ENCODE results near the gene IKZF2.

IKZF2 gene

DNA sequence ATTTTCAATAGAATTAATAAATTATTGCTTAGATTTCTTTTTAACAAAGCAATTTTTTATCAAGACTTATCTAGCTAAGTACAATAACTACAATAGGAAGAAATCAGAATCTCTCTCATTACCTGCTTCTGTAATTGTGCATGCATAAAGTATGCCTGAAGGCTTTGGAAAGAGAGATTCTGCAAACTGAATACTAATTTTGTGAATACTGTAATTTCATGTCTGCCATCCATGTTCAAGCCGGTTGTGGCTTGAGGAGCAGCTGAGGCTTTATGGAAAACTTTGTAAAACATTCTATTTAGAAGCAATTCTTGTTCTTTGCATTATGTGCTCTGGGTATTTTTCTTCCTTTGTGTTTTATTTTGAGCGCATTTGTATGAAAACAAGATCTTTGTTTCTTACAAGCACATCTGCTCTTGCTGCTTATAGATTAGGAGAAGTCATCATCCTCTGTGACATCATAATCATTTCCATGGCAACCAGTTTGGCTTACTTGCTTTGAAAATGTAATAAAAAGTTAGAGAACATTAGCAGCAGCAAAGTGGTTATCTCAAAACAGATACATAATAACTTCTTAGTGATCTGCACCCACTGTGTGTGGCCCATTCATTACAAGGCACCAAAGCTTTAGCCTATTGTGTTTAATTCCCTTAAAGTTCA, 16.0 kb upstream of the IKZF2 start:
- POLR2A ChIA-PET = no interaction called here
- CTCF ChIA-PET = no interaction called here
- DNase-seq (ENCODE audit: extremely low spot score) = no peak
- TF ChIP-seq LEF1 (IDR thresholded peaks at IDR 0.05; ENCODE audit: borderline replicate concordance) (no peak), ELF4 (IDR thresholded peaks at IDR 0.05) (no peak), ZNF384 (IDR thresholded peaks at IDR 0.05) (no peak), HDGF (IDR thresholded peaks at IDR 0.05; ENCODE audit: borderline replicate concordance) (no peak), FOXM1 (IDR thresholded peaks at IDR 0.05; ENCODE audit: borderline replicate concordance) (no peak), SP1 (IDR thresholded peaks at IDR 0.05) (no peak), ARNT (IDR thresholded peaks at IDR 0.05) (no peak), L3MBTL2 (conservative IDR thresholded peaks at IDR 0.05) (no peak), FOXK2 (IDR thresholded peaks at IDR 0.05) (no peak), SUZ12 (IDR thresholded peaks at IDR 0.05) (no peak), BHLHE40 (IDR thresholded peaks at IDR 0.05; ENCODE audit: borderline replicate concordance) (no peak), FOXA1 (IDR thresholded peaks at IDR 0.05) (no peak)
- TF ChIP-seq, protein P1, sequence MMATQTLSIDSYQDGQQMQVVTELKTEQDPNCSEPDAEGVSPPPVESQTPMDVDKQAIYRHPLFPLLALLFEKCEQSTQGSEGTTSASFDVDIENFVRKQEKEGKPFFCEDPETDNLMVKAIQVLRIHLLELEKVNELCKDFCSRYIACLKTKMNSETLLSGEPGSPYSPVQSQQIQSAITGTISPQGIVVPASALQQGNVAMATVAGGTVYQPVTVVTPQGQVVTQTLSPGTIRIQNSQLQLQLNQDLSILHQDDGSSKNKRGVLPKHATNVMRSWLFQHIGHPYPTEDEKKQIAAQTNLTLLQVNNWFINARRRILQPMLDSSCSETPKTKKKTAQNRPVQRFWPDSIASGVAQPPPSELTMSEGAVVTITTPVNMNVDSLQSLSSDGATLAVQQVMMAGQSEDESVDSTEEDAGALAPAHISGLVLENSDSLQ (IDR thresholded peaks at IDR 0.05) = no peak

- DNase-seq (ENCODE audit: extremely low spot score) = no peak
- TF ChIP-seq TARDBP (IDR thresholded peaks at IDR 0.05) (no peak), SUZ12 (IDR thresholded peaks at IDR 0.05) (no peak), NFRKB (IDR thresholded peaks at IDR 0.05) (no peak)
- ChIA-PET POLR2A (no interaction called here), CTCF (no interaction called here)
Observed at GRCh38 chr2:213166109-213166508, 14.7 kb upstream of the IKZF2 start.

DNA sequence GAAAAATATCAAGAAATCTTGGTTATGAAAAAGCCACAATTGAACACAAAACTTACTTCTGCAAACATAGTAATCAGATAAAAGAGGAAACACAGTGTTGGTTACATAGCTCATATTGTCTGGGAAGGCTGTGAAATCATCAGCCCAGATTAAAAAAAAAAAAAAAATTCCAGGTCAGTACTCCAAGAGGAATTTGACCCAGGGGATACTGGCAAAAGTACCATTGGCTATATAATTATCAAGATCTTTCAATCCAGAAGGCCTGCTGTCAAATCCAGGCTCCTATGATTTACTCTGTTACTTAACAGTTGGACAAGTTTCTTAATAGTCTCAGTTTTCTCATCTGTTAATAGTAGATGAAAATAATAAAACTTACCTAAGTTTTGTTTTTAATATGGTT, 12.9 kb upstream of the IKZF2 start:
- no peak for DNase-seq (ENCODE audit: extremely low spot score)
- ChIA-PET CTCF (interaction anchor here (0.7 kb wide), 1 partner anchor 25 kb away, joined by 3 read pairs; no protein-coding TSS in a partner anchor), POLR2A (no interaction called here)
- no peak for TF ChIP-seq TARDBP (IDR thresholded peaks at IDR 0.05)
- TF ChIP-seq L3MBTL2 (conservative IDR thresholded peaks at IDR 0.05) = no peak
- no peak for TF ChIP-seq SUZ12 (IDR thresholded peaks at IDR 0.05)
- no peak for TF ChIP-seq FOXA1 (IDR thresholded peaks at IDR 0.05)
- TF ChIP-seq, protein P1 (IDR thresholded peaks at IDR 0.05) = no peak

DNA sequence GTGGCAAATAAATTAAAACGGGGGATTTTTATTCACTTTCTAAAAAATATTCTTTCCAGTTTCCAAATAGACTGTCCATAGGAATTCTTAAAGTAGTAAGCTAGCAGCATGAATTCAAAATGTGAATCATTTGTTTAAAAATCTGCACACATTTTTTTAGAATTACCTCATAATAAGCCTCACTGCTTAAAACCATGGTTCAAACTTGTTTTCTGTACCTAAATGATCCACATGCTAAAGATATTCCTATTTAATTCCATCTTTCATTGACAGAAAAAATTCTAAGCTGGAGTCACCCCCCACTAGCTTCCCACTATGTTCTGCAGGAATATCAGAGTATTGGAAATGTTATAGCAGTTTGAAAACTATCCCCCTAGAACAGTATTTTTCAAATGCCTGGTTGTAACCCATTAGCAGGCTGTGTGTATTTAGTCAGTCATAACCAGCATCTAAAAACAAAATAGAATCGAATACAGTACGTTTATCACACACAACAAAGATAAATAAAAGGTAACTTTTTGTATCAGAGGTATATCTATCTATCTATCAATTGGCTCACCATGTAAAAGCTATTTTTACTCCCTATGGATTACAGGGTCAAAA, 11.2 kb upstream of the IKZF2 start:
- ChIA-PET POLR2A (no interaction called here), CTCF (no interaction called here)
- no peak for DNase-seq (ENCODE audit: extremely low spot score)
- TF ChIP-seq SP1 (IDR thresholded peaks at IDR 0.05) (no peak), LEF1 (IDR thresholded peaks at IDR 0.05; ENCODE audit: borderline replicate concordance) (no peak), FOXM1 (IDR thresholded peaks at IDR 0.05; ENCODE audit: borderline replicate concordance) (no peak), FOXA1 (IDR thresholded peaks at IDR 0.05) (no peak), BHLHE40 (IDR thresholded peaks at IDR 0.05; ENCODE audit: borderline replicate concordance) (no peak), L3MBTL2 (conservative IDR thresholded peaks at IDR 0.05) (no peak), SUZ12 (IDR thresholded peaks at IDR 0.05) (no peak), TARDBP (IDR thresholded peaks at IDR 0.05) (no peak), ELF4 (IDR thresholded peaks at IDR 0.05) (no peak), CTBP1 (IDR thresholded peaks at IDR 0.05; ENCODE audit: borderline replicate concordance) (no peak), HDGF (IDR thresholded peaks at IDR 0.05; ENCODE audit: borderline replicate concordance) (no peak), ARNT (IDR thresholded peaks at IDR 0.05) (no peak), NFRKB (IDR thresholded peaks at IDR 0.05) (no peak), FOXK2 (IDR thresholded peaks at IDR 0.05) (no peak), ZNF384 (IDR thresholded peaks at IDR 0.05) (no peak)
- TF ChIP-seq, protein P1 (IDR thresholded peaks at IDR 0.05) = no peak

DNA sequence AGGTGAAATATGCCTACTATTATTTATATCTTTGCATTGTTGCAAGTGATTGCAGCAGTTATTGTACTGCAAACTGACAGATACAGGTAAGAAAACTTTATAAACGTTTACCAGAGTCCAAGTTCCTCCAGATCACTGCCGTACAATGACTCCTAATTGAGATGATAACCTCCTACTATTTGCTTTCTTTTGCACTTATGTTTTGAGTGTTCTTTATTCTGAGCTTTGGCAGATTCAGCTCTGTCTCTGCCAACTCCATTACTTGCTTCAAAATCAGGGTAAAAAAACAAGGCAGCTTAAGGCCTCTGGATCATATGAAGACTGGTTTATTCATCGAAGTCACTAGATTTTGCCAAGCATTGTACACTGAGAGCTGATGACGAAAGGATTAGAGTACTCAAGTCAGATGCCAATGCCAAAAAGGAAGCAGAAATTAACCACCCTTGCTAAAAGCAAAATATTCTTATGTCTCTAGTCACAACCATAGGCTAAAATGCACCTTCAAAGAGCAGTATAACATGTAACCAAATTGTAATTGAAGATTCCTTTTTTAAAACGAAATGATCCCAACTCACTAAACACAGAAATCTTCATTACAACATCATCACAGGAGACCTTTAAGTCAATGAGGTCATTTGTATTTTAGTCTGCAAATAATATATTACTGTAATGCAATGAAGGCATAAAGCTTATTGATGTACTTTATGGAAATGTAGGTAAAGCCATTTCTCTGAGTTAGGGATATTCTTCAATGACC, 10.5 kb upstream of the IKZF2 start:
- ChIA-PET POLR2A (no interaction called here), CTCF (no interaction called here)
- TF ChIP-seq BHLHE40 (IDR thresholded peaks at IDR 0.05; ENCODE audit: borderline replicate concordance) (no peak), ZNF384 (IDR thresholded peaks at IDR 0.05) (no peak), ARNT (IDR thresholded peaks at IDR 0.05) (no peak), FOXA1 (IDR thresholded peaks at IDR 0.05) (no peak), LEF1 (IDR thresholded peaks at IDR 0.05; ENCODE audit: borderline replicate concordance) (no peak), TARDBP (IDR thresholded peaks at IDR 0.05) (no peak), SUZ12 (IDR thresholded peaks at IDR 0.05) (no peak)
- no peak for DNase-seq (ENCODE audit: extremely low spot score)

GRCh38 chr2:213159768-213160167, 8.4 kb upstream of the IKZF2 start:
- TF ChIP-seq ARNT (IDR thresholded peaks at IDR 0.05) (no peak), BHLHE40 (IDR thresholded peaks at IDR 0.05; ENCODE audit: borderline replicate concordance) (no peak)
- ChIA-PET CTCF (interaction anchor here (0.6 kb wide), 1 partner anchor 238 kb away, joined by 3 read pairs; no protein-coding TSS in a partner anchor), POLR2A (no interaction called here)
- no peak for DNase-seq (ENCODE audit: extremely low spot score)

All from HEK293T (cell line).